HL-60/S4 (cell line): Measurements from ENCODE around the gene OOSP4B.
"Not testable (repeated sequence)": the region's sequence is repeated elsewhere in the genome, so short reads cannot be mapped to it uniquely, and the experiment has no call there.

Source experiments
- in situ Hi-C: fragments of 300-500 bp; cut with MboI; formaldehyde crosslinking; loops from 2 replicates; pipeline ENCODE4 v1.14.3; 2022; ENCODE audit warnings: low sequenced_read_pairs

The OOSP4B gene

DNA sequence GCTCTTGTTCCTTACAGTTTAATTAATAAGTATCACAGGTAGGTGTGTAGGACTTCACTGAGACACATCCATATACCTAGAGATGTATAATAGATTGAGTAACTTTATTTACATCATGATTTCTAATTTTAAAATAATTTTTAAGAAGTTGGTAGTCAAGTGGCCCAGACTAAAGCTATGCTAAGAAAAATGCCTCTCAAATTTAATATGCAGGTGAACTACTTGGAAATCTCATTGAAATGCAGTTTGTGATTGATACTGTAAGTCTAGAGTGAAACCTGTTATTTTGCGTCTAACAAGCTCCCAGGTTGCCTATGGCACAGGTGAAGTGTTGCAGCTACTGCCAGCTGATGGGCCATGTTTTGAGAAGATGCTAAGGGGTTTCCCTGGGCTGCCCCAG lies at the start of gene OOSP4B:
OOSP4B (plus strand) TSS at position 301 of the 400 bp plus-strand sequence.
- in situ Hi-C loops: no loop called here

DNA sequence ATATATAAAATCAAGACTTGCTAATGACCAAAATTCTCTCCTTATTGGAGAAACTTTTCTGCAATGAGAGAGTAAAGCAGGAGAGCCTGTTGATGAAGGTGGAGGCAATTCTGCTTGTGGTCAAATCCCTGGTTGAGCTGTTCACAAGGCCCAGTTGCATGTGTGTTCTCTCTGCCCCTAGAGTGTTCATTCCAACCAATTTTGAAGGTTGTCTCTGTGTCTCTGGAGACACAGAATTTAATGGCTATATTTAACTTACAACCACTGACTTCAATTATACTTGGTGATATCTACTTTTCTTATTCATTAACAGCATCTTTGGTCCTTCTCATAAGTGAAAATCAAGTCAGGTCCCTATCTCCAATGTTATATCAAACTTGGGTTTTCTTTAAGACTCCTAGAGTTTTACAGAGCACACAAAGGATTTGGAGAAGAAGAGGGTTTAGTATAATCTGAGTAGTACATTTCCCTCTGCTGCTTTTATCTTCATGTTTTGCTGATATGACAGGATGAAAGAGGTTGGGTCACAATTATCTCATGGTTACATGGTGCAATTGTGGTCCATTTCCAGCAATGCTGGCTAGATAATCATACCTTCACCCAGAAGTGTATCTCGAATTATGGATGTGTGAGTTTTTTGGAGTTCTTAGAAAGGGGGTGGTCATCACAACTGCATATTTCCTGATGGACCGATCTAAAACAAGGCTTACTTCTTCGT lies 49.1 kb upstream of the OOSP4B start:
- in situ Hi-C loops: no loop called here

DNA sequence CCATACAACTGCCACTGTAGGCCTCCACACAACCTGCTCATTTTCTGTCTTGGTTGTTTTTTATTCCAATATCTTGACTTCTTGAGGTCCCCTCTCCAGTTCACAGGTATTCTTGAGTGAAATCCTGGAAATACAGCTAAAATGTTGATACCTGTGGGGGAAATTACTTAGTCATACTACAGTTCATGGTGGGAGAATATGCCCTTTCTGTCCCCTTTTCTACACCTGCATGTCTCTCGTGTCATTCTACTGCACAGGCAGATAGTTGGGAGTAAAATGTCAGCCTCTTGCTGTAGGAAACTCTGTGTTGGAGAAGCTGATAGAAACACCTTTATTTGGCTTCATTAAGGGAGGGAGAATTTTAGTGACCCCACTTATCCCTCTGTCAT lies 48.6 kb upstream of the OOSP4B start:
- in situ Hi-C loops: no loop called here

DNA sequence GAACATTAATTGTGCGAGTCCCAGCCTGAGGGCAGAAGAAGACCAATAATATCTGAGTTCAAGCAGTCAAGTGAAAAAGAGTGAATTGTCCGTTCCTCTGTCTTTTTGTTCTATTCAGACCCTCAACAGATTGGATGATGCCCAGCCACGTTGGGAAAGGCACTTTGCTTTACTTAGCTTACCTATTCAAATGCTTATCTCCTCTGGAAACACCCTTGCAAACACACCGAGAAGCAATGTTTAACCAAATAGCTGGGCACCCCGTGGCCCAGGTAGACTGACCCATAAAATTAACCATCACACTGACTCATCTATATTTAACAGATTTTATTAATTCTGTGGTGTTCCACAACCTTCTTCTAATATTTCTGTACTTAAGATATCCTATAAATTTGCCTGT lies 43.9 kb upstream of the OOSP4B start:
- in situ Hi-C loops: no loop called here

DNA sequence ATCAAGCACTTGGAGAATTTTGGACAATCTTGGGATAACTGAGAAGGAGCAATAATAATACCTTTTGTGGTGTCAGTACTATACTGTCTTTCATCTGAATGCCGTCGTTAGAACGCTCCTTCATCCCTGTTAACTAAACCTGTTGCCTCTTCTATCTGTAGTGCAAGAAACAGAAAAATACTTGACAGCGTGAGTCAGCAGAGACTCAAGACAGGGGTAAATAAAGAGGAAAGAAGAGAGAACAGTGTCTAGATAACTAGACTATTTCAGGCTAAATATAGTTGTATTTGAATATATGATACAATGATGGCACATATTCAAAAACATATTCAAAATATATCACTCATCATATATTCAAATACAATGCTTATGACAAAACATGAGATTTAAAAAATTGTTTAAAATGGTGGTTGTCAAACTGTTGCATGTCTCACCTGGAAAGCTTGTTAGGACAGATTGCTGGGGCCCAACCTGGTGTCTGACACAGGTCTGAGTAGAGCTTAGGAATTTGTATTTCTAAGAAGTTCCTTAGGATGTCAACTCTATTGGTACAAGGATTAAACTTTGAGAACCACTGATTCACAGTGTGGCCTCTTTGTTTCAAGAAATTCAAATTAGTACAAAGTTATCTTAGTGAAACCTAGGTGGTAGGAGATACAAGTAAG lies 35.7 kb upstream of the OOSP4B start:
- in situ Hi-C loops: no loop called here

DNA sequence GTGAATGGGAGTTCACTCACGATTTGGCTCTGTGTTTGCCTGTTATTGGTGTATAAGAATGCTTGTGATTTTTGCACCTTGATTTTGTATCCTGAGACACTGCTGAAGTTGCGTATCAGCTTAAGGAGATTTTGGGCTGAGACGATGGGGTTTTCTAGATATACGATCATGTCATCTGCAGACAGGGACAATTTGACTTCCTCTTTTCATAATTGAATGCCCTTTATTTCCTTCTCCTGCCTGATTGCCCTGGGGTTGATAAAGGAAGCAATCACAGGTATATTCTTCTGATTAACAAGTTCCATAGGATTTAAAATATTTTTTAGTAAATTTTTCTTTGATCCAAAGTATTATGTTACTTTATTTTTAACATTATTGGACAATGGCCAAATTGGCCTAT lies 34.9 kb upstream of the OOSP4B start:
- in situ Hi-C loops: not testable (repeated sequence)

DNA sequence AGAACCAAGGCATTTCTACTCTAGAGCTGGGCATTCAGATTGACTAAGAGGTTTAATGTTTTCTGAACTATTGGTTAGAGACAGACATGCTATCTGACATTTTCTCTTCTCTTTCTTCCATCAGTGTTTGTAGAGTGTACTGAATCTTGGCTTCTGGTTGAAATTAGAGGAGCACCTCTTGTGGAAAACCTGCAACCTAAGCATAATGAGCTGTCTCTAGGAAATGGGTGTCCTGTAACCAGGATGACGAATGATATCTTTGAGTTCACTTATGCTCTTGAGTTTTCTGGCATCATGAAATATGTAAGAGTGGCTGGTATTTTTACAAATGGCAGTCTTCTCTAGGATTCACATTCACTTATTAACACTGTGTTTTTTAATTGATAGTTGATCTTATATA lies 33.8 kb upstream of the OOSP4B start:
- in situ Hi-C loops: no loop called here

DNA sequence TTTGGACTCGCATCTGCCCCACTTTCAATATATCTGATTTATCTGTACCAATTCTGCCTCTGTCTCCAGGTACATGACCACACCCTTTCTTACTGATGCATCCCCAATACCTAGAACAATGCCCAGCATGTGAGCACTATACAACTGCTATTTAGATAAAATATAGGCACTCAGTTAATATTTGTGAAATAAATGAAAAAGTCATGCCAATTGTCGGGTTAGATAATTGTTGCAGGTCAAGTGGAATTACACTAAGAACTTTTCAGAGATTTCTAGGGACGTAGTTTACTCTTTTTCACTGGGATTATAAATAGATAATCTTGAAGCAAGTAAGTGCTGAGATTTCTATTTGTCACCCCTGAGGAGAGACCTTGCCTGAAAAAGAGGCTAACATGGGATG lies 32.6 kb upstream of the OOSP4B start:
- in situ Hi-C loops: no loop called here

DNA sequence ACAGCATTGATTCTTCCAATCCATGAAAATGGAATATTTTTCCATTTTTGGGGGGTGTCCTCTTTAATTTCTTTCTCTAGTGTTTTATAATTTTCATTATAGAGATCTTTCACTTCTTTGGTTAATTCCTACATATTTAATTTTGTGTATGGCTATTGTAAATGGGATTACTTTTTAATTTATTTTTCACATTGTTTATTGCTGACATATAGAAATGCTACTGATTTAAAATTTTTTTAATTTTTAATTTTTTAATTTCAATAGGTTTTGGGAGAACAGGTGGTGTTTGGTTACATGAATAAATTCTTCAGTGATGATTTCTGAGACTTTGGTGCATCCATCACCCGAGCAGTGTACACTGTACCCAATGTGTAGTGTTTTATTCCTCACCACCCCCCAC lies 26.6 kb upstream of the OOSP4B start:
- in situ Hi-C loops: no loop called here

DNA sequence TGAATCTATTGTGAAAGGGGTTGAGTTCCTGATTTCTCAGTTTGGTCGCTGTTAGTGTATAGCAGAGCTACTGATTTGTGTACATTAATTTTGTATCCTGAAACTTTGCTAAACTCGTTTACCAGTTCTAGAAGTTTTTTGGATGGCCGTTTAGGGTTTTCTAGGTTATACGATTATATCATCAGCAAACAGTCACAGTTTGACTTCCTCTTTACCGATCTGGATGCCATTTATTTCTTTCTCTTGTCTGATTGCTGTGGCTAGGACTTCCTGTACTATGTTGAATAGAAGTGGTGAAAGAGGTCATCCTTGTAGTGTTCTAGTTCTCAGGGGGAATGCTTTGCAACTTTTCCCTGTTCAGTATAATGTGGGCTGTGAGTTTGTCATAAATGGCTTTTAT lies 24.6 kb upstream of the OOSP4B start:
- in situ Hi-C loops: no loop called here

DNA sequence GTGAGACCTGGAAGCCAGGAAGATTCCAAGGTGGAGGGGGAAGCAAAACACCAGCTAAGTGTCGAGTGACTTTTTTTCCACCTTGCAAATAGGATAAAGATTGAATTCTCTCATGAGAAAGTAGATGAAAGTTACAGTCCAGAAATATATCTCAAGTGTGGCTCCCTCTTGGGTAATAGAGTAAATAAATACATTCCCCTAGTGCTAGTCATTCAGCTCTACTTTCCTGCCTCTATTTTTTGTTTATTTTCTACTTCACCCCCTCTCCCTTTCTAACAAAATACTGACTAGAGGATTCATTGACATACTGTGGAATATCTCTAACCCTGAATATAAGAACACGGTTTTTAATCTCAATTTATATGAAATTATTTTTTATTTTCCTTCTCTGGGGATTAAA lies 19.2 kb upstream of the OOSP4B start:
- in situ Hi-C loops: no loop called here

DNA sequence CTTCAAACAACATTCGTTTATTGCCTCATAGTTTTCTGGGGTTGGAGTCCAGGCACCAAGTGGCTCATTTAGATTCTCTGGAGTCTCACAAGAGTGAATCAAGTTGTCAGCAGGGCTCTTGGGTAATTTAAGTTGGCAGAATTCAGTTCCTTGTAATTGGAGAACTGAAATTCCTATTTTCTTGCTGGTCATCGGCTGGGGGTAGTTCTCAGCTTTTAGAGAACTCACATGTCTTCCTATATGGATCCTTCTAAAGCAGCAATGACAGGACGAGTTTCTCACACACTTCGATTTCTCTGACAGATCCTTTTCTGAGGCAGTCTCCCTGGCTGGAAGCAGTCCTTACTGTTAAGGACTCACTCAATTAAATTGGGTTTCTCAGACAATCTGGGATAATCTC lies 17.3 kb upstream of the OOSP4B start:
- in situ Hi-C loops: no loop called here

DNA sequence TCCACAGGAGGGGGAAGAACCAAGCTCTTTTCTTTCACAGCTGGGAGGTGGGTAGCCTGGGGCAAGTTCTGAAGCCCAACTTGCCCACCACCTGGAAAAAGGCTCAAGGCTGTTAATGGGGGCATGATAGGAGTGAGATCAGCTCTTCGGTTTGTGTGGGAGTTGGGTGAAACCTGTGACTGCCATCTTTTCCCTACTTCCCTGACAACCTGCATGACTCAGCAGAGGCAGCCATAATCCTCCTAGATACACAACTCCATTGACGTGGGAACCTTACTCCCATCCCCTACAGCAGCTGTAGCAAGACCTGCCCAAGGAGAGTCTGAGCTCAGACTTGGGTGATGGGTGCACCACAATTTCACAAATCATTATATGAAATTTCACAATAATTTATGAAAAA lies 13.3 kb upstream of the OOSP4B start:
- in situ Hi-C loops: no loop called here

DNA sequence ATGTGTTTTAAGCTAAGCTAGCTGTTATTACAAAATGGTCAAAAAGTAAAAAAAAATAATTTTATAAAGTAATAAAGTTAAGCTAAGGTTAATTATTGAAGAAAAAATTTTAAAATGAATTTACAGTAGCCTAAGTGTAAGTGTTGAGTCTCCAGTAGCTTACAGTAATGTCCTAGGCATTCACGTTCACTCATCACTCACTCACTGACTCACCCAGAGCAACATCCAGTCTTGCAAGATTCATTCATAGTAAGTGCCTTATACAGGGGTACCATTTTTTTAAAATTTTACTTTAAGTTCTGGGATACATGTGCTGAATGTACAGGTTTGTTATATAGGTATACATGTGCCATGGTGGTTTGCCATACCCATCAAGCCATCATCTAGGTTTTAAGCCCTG lies 11.6 kb upstream of the OOSP4B start:
- in situ Hi-C loops: no loop called here

DNA sequence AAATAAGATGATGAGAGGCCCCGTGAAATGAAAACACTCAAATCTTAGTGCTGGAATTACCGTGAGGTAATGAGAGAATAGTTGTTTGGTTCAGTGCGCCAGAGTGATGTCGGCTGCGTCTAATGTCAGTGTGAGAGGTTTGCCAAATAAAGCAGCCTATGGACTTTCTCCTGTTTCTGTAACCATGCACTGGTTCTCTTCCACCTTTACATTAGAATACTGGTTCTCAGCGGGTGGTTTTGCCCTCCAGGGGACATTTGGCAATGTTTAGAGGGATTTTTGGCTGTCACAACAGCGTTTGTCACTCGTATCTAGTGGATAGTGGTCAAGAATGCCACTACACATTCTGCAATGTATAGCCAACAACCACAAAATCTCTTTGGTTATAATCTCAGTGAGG lies 1.1 kb downstream of the OOSP4B start:
- in situ Hi-C loops: no loop called here

DNA sequence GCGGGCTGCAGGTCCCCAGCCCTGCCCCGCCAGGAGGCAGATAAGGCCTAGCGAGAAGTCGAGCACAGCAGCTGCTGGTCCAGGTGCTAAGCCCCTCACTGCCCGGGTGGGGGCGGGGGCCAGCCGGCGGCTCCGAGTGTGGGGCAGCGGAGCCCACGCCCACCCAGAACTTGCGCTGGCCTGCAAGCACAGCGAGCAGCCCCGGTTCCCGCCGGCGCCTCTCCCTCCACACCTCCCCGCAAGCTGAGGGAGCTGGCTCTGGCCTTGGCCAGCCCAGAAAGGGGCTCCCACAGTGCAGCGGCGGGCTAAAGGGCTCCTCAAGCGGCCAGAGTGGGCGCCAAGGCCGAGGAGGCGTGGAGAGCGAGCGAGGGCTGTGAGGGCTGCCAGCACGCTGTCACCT lies 3.4 kb downstream of the OOSP4B start:
- in situ Hi-C loops: not testable (repeated sequence)

DNA sequence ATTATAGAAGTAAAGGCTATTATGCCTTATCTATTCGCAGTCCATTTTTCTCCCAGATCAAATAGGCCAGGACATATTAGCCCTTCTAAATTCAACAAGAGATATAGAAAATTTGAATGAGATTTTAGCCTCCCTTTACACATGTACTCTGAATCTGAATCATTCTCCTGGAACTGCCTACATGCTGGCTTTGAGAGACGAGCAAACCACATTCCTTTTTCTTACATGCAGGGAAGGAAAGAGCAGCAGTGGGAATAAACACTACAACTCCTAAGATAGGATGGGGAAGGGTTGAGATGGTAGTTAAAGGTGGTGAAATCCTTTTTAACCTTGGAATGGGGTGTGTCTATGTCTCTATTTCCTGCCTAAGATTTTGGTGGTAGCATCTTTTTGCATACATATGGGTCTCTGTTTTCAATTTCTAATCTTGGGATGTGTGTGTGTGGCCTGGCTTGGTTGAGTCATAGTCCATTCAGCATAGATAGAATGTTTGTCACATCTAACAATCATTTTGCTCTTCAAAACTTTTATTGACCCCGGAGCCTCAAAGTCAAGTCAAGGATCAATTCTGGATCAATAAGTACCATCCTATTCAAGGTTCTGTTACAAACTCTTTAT lies 12.1 kb downstream of the OOSP4B start:
- in situ Hi-C loops: no loop called here

DNA sequence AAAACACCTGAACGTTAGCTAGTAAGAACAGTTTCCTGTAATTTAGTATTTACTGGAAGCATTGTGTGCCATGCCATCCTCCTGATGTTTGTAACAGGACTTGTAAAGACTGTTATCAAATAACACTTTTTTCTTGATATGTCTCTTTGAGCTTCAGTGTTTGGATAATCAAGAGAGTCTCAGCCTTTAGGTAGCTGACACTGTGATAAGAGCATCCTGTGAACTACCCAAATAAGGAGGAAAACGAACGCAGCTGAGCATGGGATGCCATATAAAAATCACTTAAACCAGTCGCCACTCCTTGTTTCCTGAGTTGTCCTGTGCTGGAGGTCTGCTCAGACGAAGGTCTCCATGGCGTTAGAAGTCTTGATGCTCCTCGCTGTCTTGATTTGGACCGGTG lies 23.1 kb downstream of the OOSP4B start, which contains the start of gene OOSP2:
OOSP2 (plus strand) TSS at position 301 of the 400 bp plus-strand sequence; CDS start at position 352, 51 bp downstream.
- in situ Hi-C loops: no loop called here

DNA sequence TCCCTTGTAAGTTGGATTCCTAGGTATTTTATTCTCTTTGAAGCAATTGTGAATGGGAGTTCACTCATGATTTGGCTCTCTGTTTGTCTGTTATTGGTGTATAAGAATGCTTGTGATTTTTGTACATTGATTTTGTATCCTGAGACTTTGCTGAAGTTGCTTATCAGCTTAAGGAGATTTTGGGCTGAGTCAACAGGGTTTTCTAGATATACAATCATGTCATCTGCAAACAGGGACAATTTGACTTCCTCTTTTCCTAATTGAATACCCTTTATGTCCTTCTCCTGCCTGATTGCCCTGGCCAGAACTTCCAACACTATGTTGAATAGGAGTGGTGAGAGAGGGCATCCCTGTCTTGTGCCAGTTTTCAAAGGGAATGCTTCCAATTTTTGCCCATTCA lies 33.4 kb downstream of the OOSP4B start:
- in situ Hi-C loops: not testable (repeated sequence)

DNA sequence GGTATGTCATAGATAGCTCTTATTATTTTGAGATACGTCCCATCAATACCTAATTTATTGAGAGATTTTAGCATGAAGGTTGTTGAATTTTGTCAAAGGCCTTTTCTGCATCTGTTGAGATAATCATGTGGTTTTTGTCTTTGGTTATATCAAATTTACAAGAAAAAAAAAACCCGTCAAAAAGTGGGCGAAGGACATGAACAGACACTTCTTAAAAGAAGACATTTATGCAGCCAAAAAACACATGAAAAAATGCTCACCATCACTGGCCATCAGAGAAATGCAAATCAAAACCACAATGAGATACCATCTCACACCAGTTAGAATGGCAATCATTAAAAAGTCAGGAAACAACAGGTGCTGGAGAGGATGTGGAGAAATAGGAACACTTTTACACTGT lies 33.9 kb downstream of the OOSP4B start:
- in situ Hi-C loops: not testable (repeated sequence)

DNA sequence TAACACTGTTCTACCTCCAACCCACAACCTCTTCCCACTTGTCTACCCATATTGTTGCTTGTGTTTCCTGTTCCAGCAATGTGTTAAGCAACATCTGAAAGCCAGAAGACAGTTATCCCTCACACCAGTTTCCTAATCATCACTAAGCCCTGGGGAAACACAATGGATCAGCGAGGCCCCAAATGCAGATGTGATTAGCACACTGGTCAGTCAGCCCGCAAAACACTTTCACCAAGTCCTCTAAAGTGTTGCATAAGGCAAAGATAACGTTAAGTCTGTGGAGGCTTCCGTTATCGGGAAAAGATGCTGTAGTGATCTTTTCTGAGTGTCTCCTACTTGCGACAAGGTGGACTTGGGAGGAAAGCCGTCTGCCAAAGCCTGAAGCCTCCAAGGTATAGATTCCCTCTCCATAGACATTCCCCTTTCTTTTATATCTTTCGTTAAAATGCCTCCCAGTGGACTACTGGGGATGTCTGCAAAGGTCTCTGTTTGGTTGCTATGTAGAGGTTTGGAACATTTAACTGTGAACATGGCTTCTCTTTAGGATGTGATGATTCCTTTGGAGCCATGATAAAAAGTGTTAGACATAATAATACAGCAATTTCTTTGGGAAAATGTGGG lies 39.5 kb downstream of the OOSP4B start, which contains the start of gene MS4A3:
MS4A3 (plus strand) TSS at position 317 of the 621 bp plus-strand sequence. CDS start 4,496 bp downstream, outside the sequence.
- in situ Hi-C loops: no loop called here

DNA sequence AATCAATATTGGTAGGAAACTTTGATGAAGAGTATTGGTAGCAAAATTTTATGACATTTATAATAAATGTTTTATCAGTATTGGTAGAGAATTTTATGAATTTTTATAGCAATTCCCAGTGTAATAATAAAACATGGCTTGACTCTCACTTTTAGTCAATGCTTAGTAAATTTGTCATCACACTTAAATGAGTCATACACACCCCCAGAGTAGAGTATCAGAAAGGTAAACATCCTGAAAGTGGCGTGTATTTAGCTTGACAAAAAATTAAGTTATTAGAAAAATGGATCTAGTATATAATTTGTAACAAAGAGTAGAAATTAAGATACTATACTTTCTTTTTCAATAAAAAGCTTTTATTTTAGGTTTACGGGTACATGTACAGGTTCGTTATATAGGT lies 42.1 kb downstream of the OOSP4B start:
- in situ Hi-C loops: no loop called here
